ENCODE measurements around the gene FXYD5. TPM values are rescaled to one million over a fixed set of nuclear protein-coding genes. Genes with fewer than 3 reads are reported as not detected.

Gene FXYD5
- total RNA-seq, 1 experiment from 2014 or later = 123 TPM

DNA sequence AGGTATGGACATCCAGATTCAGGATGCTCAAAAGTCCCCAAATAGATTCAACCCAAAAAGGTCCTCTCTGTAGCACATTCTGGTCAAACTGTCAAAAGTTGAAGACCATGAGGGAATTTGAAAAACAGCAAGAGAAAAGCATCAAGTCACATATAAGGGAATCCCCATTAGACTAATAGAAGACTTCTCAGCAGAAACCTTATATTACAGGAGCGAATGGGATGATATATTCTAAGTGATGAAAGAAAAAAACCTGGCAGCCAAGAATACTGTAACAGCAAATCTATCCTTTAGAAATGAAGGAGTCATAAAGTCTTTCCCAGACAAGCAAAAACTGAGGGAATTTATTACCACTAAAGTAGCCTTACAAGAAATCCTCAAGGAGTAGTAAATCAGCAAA lies 29.7 kb downstream of the FXYD5 start:
- ATAC-seq (no peak), DNase-seq (ENCODE audit: low read depth, low spot score) (no peak)
- intact Hi-C loops (cut with micrococcal nuclease) = no loop called here
- no peaks in the 10 kb centered on the region for H3K36me3 ChIP-seq (ENCODE audit: control insufficient read depth in 1 of 2, insufficient read depth in 2 of 2, low read length in 2 of 2)
- TF ChIP-seq POLR2AphosphoS5 (IDR thresholded peaks at IDR 0.05; ENCODE audit: low read depth, low read length) = no peak
- no peaks in the 10 kb centered on the region for H3K4me1 ChIP-seq (ENCODE audit: control insufficient read depth in 1 of 2, insufficient read depth in 2 of 2, low read length in 2 of 2)
- RAD21 ChIA-PET (ENCODE audit: low non-redundant PET in 1 of 2, low total read pairs in 2 of 2, uncharacterized antibody in 2 of 2, unreplicated experiment in 2 of 2) = no interaction called here
- no peaks in the 10 kb centered on the region for H4K20me1 ChIP-seq (ENCODE audit: insufficient read depth)
- no peak overlapping the region for H3K4me3 ChIP-seq (replicated peaks in 1 of 2; ENCODE audit: low read depth in 1 of 2, low read length in 2 of 2)
- H2AFZ ChIP-seq (ENCODE audit: low read depth, low read length, poor library complexity, severe bottlenecking) = no peak overlapping the region
- CTCF ChIA-PET = no interaction called here
- no peaks in the 10 kb centered on the region for H3K79me2 ChIP-seq (ENCODE audit: insufficient read depth, low read length)
- H3K9ac ChIP-seq (ENCODE audit: low read length) = no peak overlapping the region
- no peaks in the 10 kb centered on the region for H3K9me2 ChIP-seq (ENCODE audit: insufficient read depth)
- POLR2A ChIA-PET = no interaction called here
- no TSS peak for BruUV-seq (replicated peaks)
- no peaks in the 10 kb centered on the region for H3K9me3 ChIP-seq (ENCODE audit: control insufficient read depth in 1 of 2, insufficient read depth in 1 of 2, low read depth in 1 of 2, low read length in 2 of 2)
- H3K27me3 ChIP-seq (ENCODE audit: insufficient read depth, low read length) = no peaks in the 10 kb centered on the region
- H3K27ac ChIP-seq (ENCODE audit: low read depth, low read length) = no peak overlapping the region
- H3K4me2 ChIP-seq (ENCODE audit: low read length) = no peak overlapping the region

- Histone ChIP-seq H3K36me3 (ENCODE audit: control insufficient read depth in 1 of 2, insufficient read depth in 2 of 2, low read length in 2 of 2) (no peaks in the 10 kb centered on the region), H3K27me3 (ENCODE audit: insufficient read depth, low read length) (no peaks in the 10 kb centered on the region), H3K4me3 (replicated peaks in 1 of 2; ENCODE audit: low read depth in 1 of 2, low read length in 2 of 2) (no peak overlapping the region), H3K27ac (ENCODE audit: low read depth, low read length) (no peak overlapping the region), H3K4me2 (ENCODE audit: low read length) (no peak overlapping the region), H3K9me3 (ENCODE audit: control insufficient read depth in 1 of 2, insufficient read depth in 1 of 2, low read depth in 1 of 2, low read length in 2 of 2) (no peaks in the 10 kb centered on the region), H2AFZ (ENCODE audit: low read depth, low read length, poor library complexity, severe bottlenecking) (no peak overlapping the region), H3K4me1 (ENCODE audit: control insufficient read depth in 1 of 2, insufficient read depth in 2 of 2, low read length in 2 of 2) (no peaks in the 10 kb centered on the region), H3K9me2 (ENCODE audit: insufficient read depth) (no peaks in the 10 kb centered on the region), H3K79me2 (ENCODE audit: insufficient read depth, low read length) (no peaks in the 10 kb centered on the region), H3K9ac (ENCODE audit: low read length) (no peak overlapping the region), H4K20me1 (ENCODE audit: insufficient read depth) (no peaks in the 10 kb centered on the region)
- TF ChIP-seq, protein P1, sequence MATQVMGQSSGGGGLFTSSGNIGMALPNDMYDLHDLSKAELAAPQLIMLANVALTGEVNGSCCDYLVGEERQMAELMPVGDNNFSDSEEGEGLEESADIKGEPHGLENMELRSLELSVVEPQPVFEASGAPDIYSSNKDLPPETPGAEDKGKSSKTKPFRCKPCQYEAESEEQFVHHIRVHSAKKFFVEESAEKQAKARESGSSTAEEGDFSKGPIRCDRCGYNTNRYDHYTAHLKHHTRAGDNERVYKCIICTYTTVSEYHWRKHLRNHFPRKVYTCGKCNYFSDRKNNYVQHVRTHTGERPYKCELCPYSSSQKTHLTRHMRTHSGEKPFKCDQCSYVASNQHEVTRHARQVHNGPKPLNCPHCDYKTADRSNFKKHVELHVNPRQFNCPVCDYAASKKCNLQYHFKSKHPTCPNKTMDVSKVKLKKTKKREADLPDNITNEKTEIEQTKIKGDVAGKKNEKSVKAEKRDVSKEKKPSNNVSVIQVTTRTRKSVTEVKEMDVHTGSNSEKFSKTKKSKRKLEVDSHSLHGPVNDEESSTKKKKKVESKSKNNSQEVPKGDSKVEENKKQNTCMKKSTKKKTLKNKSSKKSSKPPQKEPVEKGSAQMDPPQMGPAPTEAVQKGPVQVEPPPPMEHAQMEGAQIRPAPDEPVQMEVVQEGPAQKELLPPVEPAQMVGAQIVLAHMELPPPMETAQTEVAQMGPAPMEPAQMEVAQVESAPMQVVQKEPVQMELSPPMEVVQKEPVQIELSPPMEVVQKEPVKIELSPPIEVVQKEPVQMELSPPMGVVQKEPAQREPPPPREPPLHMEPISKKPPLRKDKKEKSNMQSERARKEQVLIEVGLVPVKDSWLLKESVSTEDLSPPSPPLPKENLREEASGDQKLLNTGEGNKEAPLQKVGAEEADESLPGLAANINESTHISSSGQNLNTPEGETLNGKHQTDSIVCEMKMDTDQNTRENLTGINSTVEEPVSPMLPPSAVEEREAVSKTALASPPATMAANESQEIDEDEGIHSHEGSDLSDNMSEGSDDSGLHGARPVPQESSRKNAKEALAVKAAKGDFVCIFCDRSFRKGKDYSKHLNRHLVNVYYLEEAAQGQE (IDR thresholded peaks at IDR 0.05; ENCODE audit: low read depth) = no peak
- TF ChIP-seq, protein P2, sequence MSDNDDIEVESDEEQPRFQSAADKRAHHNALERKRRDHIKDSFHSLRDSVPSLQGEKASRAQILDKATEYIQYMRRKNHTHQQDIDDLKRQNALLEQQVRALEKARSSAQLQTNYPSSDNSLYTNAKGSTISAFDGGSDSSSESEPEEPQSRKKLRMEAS (IDR thresholded peaks at IDR 0.05) = no peak
- no peak for TF ChIP-seq CBX3 (IDR thresholded peaks at IDR 0.05; ENCODE audit: low read depth)
- TF ChIP-seq SIN3A (IDR thresholded peaks at IDR 0.05; ENCODE audit: low read depth) = no peak
- no peak for TF ChIP-seq TCF7L2 (IDR thresholded peaks at IDR 0.05; ENCODE audit: borderline replicate concordance, extremely low read depth, insufficient read depth, insufficient read length)
- TF ChIP-seq, protein P3, sequence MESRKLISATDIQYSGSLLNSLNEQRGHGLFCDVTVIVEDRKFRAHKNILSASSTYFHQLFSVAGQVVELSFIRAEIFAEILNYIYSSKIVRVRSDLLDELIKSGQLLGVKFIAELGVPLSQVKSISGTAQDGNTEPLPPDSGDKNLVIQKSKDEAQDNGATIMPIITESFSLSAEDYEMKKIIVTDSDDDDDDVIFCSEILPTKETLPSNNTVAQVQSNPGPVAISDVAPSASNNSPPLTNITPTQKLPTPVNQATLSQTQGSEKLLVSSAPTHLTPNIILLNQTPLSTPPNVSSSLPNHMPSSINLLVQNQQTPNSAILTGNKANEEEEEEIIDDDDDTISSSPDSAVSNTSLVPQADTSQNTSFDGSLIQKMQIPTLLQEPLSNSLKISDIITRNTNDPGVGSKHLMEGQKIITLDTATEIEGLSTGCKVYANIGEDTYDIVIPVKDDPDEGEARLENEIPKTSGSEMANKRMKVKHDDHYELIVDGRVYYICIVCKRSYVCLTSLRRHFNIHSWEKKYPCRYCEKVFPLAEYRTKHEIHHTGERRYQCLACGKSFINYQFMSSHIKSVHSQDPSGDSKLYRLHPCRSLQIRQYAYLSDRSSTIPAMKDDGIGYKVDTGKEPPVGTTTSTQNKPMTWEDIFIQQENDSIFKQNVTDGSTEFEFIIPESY (IDR thresholded peaks at IDR 0.05; ENCODE audit: extremely low read depth, insufficient replicate concordance, low read length) = no peak
- no peak for TF ChIP-seq ELF1 (IDR thresholded peaks at IDR 0.05; ENCODE audit: borderline replicate concordance, low read depth)
- no peak for TF ChIP-seq SP1 (IDR thresholded peaks at IDR 0.05; ENCODE audit: low read depth)
- no peak for TF ChIP-seq EZH2phosphoT487 (IDR thresholded peaks at IDR 0.05; ENCODE audit: borderline replicate concordance)
- TF ChIP-seq JUND (IDR thresholded peaks at IDR 0.05) = no peak
- TF ChIP-seq, protein P4, sequence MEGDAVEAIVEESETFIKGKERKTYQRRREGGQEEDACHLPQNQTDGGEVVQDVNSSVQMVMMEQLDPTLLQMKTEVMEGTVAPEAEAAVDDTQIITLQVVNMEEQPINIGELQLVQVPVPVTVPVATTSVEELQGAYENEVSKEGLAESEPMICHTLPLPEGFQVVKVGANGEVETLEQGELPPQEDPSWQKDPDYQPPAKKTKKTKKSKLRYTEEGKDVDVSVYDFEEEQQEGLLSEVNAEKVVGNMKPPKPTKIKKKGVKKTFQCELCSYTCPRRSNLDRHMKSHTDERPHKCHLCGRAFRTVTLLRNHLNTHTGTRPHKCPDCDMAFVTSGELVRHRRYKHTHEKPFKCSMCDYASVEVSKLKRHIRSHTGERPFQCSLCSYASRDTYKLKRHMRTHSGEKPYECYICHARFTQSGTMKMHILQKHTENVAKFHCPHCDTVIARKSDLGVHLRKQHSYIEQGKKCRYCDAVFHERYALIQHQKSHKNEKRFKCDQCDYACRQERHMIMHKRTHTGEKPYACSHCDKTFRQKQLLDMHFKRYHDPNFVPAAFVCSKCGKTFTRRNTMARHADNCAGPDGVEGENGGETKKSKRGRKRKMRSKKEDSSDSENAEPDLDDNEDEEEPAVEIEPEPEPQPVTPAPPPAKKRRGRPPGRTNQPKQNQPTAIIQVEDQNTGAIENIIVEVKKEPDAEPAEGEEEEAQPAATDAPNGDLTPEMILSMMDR (IDR thresholded peaks at IDR 0.05 in 2 of 3, conservative IDR thresholded peaks at IDR 0.05 in 1 of 3; ENCODE audit: borderline replicate concordance in 1 of 3, insufficient read depth in 1 of 3, low read depth in 2 of 3, low read length in 2 of 3) = no peak
- intact Hi-C loops (cut with micrococcal nuclease) = no loop called here
- no peak for DNase-seq (ENCODE audit: low read depth, low spot score)
- RAD21 ChIA-PET (ENCODE audit: low non-redundant PET in 1 of 2, low total read pairs in 2 of 2, uncharacterized antibody in 2 of 2, unreplicated experiment in 2 of 2) = no interaction called here
- CTCF ChIA-PET = no interaction called here
- POLR2A ChIA-PET = no interaction called here
- no peak for ATAC-seq
- no TSS peak for BruUV-seq (replicated peaks)
Measured at GRCh38 chr19:35184884-35185283, 30.3 kb downstream of the FXYD5 start.
